HUES64 (cell line): ENCODE data around the gene SERPINB12.

Source experiments
- H3K27ac ChIP-seq: 2 replicates; pipeline ENCODE4 v1.7.0; 2013; ENCODE audit warnings: low read depth, low read length, inconsistent platforms
- H3K27me3 ChIP-seq: 2 replicates; pipeline ENCODE4 v1.6.1; 2013; ENCODE audit warnings: mild to moderate bottlenecking, low read length; ENCODE audit not compliant: insufficient read depth
- H3K36me3 ChIP-seq: 2 replicates; pipeline ENCODE4 v1.6.1; 2013; ENCODE audit warnings: mild to moderate bottlenecking, low read length; ENCODE audit not compliant: insufficient read depth
- H3K4me1 ChIP-seq: 2 replicates; pipeline ENCODE4 v1.6.1; 2013; ENCODE audit warnings: mild to moderate bottlenecking, low read length, moderate library complexity; ENCODE audit not compliant: insufficient read depth
- H3K4me3 ChIP-seq: 2 replicates; pipeline ENCODE4 v1.5.1; 2013; ENCODE audit warnings: mild to moderate bottlenecking, low read length, moderate library complexity
- H3K9ac ChIP-seq: 2 replicates; pipeline ENCODE4 v1.6.1; 2013; ENCODE audit warnings: mild to moderate bottlenecking, low read depth, low read length
- H3K9me3 ChIP-seq: 2 replicates; pipeline ENCODE4 v1.6.1; 2013; ENCODE audit warnings: low read depth, low read length; ENCODE audit not compliant: insufficient read depth
- WGBS: fragments of 150-250, 120-280 bp; methylation state at CpG from one replicate; pipeline ENCODE4 v1.1.7; 2013; ENCODE audit warnings: missing lambda C conversion rate; 5-methylcytosine and 5-hydroxymethylcytosine counted together

SERPINB12 gene

GRCh38 chr18:63604791-63605567 is 62.8 kb downstream of the SERPINB12 start:
- no peaks in the 10 kb centered on the region for H3K27me3 ChIP-seq
- H3K27ac ChIP-seq: no peak overlapping the region
- no peaks in the 10 kb centered on the region; the same call in 1 of the 2 replicates for H3K4me1 ChIP-seq
- H3K9ac ChIP-seq: no peak overlapping the region
- no peaks in the 10 kb centered on the region for H3K9me3 ChIP-seq
- no peak overlapping the region for H3K4me3 ChIP-seq
- 95% methylated on average over 4 of the region's 4 CpGs for WGBS
- H3K36me3 ChIP-seq: no peaks in the 10 kb centered on the region

DNA sequence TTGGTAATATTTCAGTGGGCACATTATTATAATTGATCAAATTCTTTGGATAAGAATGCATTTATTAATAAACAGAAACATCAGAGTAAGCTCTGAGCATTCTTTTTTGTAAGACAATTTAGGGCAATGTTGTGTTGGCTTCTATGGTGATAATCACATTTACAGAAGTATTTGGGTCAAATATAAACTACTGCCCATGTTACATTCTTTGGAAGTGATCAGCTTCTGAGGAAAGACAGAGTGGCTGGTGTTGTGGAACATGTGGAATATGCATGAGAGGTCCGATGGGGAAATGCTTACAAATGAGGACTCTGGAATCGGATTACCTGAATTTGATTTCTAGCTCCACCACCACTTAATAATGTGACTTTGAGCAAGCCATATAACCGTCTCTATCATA is 64.4 kb downstream of the SERPINB12 start:
- 88% methylated on average over 3 of the region's 3 CpGs for WGBS

DNA sequence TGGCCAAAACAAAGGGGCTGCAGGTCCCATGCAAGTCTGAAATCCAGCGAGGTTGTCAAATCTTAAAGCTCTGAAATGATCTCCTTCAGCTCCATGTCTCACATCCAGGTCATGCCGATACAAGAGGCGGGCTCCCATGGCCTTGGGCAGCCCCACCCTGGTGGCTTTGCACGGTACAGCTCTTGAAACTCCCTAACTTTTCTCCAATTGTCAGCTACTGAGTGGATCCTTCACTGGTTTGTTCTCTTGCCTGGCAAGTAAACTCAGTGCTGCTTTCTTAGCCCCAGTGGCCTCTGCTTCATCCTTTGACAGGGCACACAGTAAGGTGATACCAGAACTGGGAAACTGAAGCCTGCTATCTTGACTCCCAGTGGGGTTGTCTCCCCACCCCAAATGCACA is 71.3 kb downstream of the SERPINB12 start:
- H3K36me3 ChIP-seq: no peaks in the 10 kb centered on the region
- no peaks in the 10 kb centered on the region for H3K27me3 ChIP-seq
- no peak overlapping the region for H3K9ac ChIP-seq
- H3K4me3 ChIP-seq: no peak overlapping the region
- H3K27ac ChIP-seq: no peak overlapping the region
- no peaks in the 10 kb centered on the region for H3K9me3 ChIP-seq
- 93% methylated on average over 4 of the region's 4 CpGs for WGBS
- peaks cover 10% of the 10 kb centered on the region for H3K4me1 ChIP-seq

More for the DNA sequence above, 64.4 kb downstream of the SERPINB12 start:
- H3K27me3 ChIP-seq: no peaks in the 10 kb centered on the region
- H3K27ac ChIP-seq: no peak overlapping the region
- no peaks in the 10 kb centered on the region for H3K36me3 ChIP-seq
- H3K4me3 ChIP-seq: no peak overlapping the region
- H3K9ac ChIP-seq: no peak overlapping the region
- H3K9me3 ChIP-seq: no peaks in the 10 kb centered on the region
- no peaks in the 10 kb centered on the region; the same call in 1 of the 2 replicates for H3K4me1 ChIP-seq

DNA sequence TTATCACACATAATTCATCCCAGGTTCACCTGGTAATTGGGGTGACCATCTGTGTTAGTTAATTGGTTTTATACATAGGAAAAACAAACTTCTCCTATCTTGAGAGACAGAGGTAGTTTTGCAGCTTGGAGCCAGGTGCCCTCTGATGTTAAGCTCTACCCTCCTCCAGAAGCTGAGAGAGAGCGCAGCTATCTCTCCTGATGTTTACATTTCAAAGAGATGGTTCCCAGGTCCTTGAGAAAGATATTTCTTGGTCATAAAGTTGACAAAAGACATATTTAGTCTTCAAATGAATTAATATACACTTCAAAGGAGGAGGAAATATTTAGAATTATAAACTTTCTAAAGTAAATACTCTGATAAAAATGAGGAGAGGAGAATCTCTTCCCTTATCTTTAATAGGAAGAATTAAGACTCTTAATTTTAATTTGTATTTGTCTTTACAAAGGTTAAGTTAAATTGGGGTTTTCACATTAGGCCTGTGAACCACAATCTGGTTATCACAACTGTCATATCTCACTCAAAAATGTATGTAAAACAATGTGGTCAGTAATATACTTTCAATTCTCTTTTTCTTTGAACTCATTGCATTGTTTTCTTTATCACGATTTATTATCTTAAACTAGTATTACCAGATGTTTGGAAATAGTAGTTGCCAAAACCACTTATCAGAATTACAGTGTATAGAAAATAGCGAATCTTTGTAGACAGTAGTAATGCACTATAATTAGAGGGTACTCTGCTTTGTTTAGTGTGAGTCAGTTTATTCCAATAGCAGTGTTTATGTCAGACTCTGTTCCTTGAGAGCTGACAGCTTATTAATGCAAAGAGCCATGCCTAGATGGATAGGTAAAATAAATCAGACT is 75.1 kb downstream of the SERPINB12 start:
- Histone ChIP-seq H3K27me3 (no peaks in the 10 kb centered on the region), H3K4me3 (no peak overlapping the region), H3K27ac (no peak overlapping the region), H3K36me3 (no peaks in the 10 kb centered on the region), H3K9me3 (no peaks in the 10 kb centered on the region), H3K9ac (no peak overlapping the region), H3K4me1 (peaks cover 10% of the 10 kb centered on the region)
- WGBS: 50% methylated on average over 2 of the region's 3 CpGs

GRCh38 chr18:63617915-63618234 is 75.7 kb downstream of the SERPINB12 start:
- no peak overlapping the region for H3K9ac ChIP-seq
- peaks cover 10% of the 10 kb centered on the region for H3K4me1 ChIP-seq
- 80% methylated on average over 1 of the region's 2 CpGs for WGBS
- no peak overlapping the region for H3K4me3 ChIP-seq
- no peaks in the 10 kb centered on the region for H3K27me3 ChIP-seq
- no peaks in the 10 kb centered on the region for H3K36me3 ChIP-seq
- H3K9me3 ChIP-seq: no peaks in the 10 kb centered on the region
- H3K27ac ChIP-seq: no peak overlapping the region
